HepG2 (cell line): Measurements from ENCODE around the gene ZG16B. TPM values are rescaled to one million over a fixed set of nuclear protein-coding genes. Genes with fewer than 3 reads are reported as not detected.

ENCODE experiments used
- ATAC-seq: fragments of 200-7000 bp; cut with Tn5 transposase; 3 replicates; pipeline ENCODE4 v1.9.1; 2020; ENCODE audit warnings: mild to moderate bottlenecking, moderate library complexity
- BruUV-seq: library from RNA; stranded (reverse); fragments of 400-500 nt; replicated peaks from 2 replicates; lab custom pipeline; 2021; lab: Mats Ljungman, UMichigan
- CTCF ChIA-PET: fragments of 300-600 bp; formaldehyde crosslinking; extraction: SDS; loops from one replicate; lab custom pipeline; 2021; ENCODE audit warnings: low total read pairs, inconsistent platforms, low intra/inter-chr PET ratio; lab: Yijun Ruan, JAX
- POLR2A ChIA-PET: fragments of 350-600 bp; sonication (Branson Sonifier 250); formaldehyde crosslinking; loops from one replicate; lab custom pipeline; 2020; ENCODE audit warnings: antibody characterized with exemption, inconsistent platforms; lab: Yijun Ruan, JAX
- DNase-seq: peaks from one replicate; pipeline ENCODE4 v3.0.0-alpha.2; 2015; ENCODE audit warnings: low spot score
- FAIRE-seq: peaks from 3 replicates; lab custom pipeline; 2011; peaks lifted over from hg19 to GRCh38; lab: Jason Lieb, UNC
- H2AFZ ChIP-seq: one replicate; pipeline ENCODE4 v1.6.1; 2011; ENCODE audit warnings: low read length, inconsistent platforms
- H3K27ac ChIP-seq: fragments of 300-600 bp; 3 replicates; pipeline ENCODE4 v1.8.0; 2011; ENCODE audit warnings: mixed run types, mild to moderate bottlenecking, mixed read lengths, low read length, inconsistent platforms; ENCODE audit not compliant: insufficient read depth; ENCODE audit errors: extremely low read length
- H3K27me3 ChIP-seq, 2 experiments: fragments of 200-600 bp in 1 of 2; 2 replicates in 1 of 2; 3 replicates in 1 of 2; pipeline versions ENCODE4 v1.6.0 to v1.8.0; 2011; ENCODE audit warnings: low read length in 2 of 2, mild to moderate bottlenecking in 2 of 2, moderate library complexity in 2 of 2, inconsistent platforms in 1 of 2; ENCODE audit not compliant: insufficient read depth in 2 of 2, control insufficient read depth in 1 of 2
- H3K36me3 ChIP-seq, 2 experiments: fragments of 200-600 bp in 1 of 2; replicated peaks in 1 of 2; 2 replicates in 1 of 2; 3 replicates in 1 of 2; pipeline versions ENCODE4 v1.5.1 to v1.8.0; 2011; ENCODE audit warnings: low read length in 2 of 2, inconsistent platforms in 1 of 2; ENCODE audit not compliant: insufficient read depth in 2 of 2, control insufficient read depth in 1 of 2
- H3K4me1 ChIP-seq: 2 replicates; pipeline ENCODE4 v1.5.1; 2012; ENCODE audit warnings: low read length, inconsistent platforms; ENCODE audit not compliant: insufficient read depth
- H3K4me2 ChIP-seq: 2 replicates; pipeline ENCODE4 v1.6.0; 2011; ENCODE audit warnings: low read depth, low read length, inconsistent platforms
- H3K4me3 ChIP-seq, 3 experiments: fragments of 200-600 bp in 1 of 3; sonication (generic), shearing (Covaris generic) in 1 of 3; replicated peaks in 1 of 3; 2 replicates each; pipeline ENCODE4 v1.5.1; 2011 to 2016; ENCODE audit warnings: low read length in 3 of 3, inconsistent platforms in 2 of 3, low read depth in 2 of 3, mild to moderate bottlenecking in 2 of 3, control low read depth in 1 of 3, mixed read lengths in 1 of 3; ENCODE audit not compliant: insufficient read depth in 1 of 3
- H3K79me2 ChIP-seq: one replicate; pipeline ENCODE4 v1.6.1; 2011; ENCODE audit warnings: low read length, inconsistent platforms; ENCODE audit not compliant: insufficient read depth
- H3K9ac ChIP-seq: 2 replicates; pipeline ENCODE4 v1.6.0; 2011; ENCODE audit warnings: mild to moderate bottlenecking, low read depth, low read length, inconsistent platforms; ENCODE audit not compliant: insufficient read depth
- H3K9me3 ChIP-seq: 2 replicates; pipeline ENCODE4 v1.5.1; 2012; ENCODE audit warnings: mild to moderate bottlenecking, low read length
- H4K20me1 ChIP-seq: 2 replicates; pipeline ENCODE4 v1.6.0; 2011; ENCODE audit warnings: inconsistent platforms, mild to moderate bottlenecking, low read length, moderate library complexity; ENCODE audit not compliant: insufficient read depth
- CHD2 ChIP-seq: IDR thresholded peaks from 2 replicates; pipeline ENCODE4 v1.6.1; 2011; ENCODE audit warnings: low read depth, low read length, improper control_type of control experiment
- CREM ChIP-seq, 2 experiments: sonication (generic) in 1 of 2; formaldehyde crosslinking in 1 of 2; IDR thresholded peaks; 2 replicates each; pipeline versions ENCODE4 v1.4.0 to v1.6.1; 2016 to 2020; ENCODE audit warnings: antibody characterized with exemption in 1 of 2, mild to moderate bottlenecking in 1 of 2, missing genetic modification reagents in 1 of 2
- FLYWCH1 ChIP-seq: sonication (generic); formaldehyde crosslinking; IDR thresholded peaks from 2 replicates; pipeline ENCODE4 v1.8.1; 2023; ENCODE audit warnings: mild to moderate bottlenecking, missing genetic modification reagents
- FOSL1 ChIP-seq: sonication (generic); formaldehyde crosslinking; IDR thresholded peaks from 2 replicates; pipeline ENCODE4 v1.9.0; 2021; ENCODE audit warnings: missing genetic modification reagents, borderline replicate concordance
- KMT2A ChIP-seq: sonication (generic); formaldehyde crosslinking; IDR thresholded peaks from 2 replicates; pipeline ENCODE4 v1.4.0; 2020; ENCODE audit warnings: missing genetic modification reagents
- NR2F6 ChIP-seq, 2 experiments: IDR thresholded peaks; 2 replicates each; pipeline ENCODE4 v1.6.1; 2016; ENCODE audit warnings: antibody characterized with exemption in 1 of 2, mild to moderate bottlenecking in 1 of 2
- SMAD9 ChIP-seq: sonication (generic); formaldehyde crosslinking; IDR thresholded peaks from 2 replicates; pipeline ENCODE4 v1.5.1; 2020; ENCODE audit warnings: mild to moderate bottlenecking, missing genetic modification reagents
- SOX6 ChIP-seq, 2 experiments: fragments of 450-650 bp in 1 of 2; sonication (generic) in 1 of 2; formaldehyde crosslinking in 1 of 2; IDR thresholded peaks; 2 replicates each; pipeline versions ENCODE4 v1.4.0 to v1.6.1; 2017 to 2020; ENCODE audit warnings: antibody characterized with exemption in 1 of 2, mild to moderate bottlenecking in 1 of 2, missing genetic modification reagents in 1 of 2
- SP1 ChIP-seq, 2 experiments: fragments of 450-650 bp in 1 of 2; sonication (generic) in 1 of 2; formaldehyde crosslinking in 1 of 2; IDR thresholded peaks; 2 replicates each; pipeline versions ENCODE4 v1.4.0 to v1.6.1; 2016 to 2020; ENCODE audit warnings: missing genetic modification reagents in 1 of 2
- TCF7 ChIP-seq: sonication (generic); IDR thresholded peaks from 2 replicates; pipeline ENCODE4 v1.6.1; 2016; ENCODE audit warnings: antibody characterized with exemption, low read depth
- TOPORS ChIP-seq: sonication (generic); formaldehyde crosslinking; IDR thresholded peaks from 2 replicates; pipeline ENCODE4 v1.8.0; 2023; ENCODE audit warnings: mild to moderate bottlenecking, missing genetic modification reagents
- ZNF101 ChIP-seq: sonication (generic); formaldehyde crosslinking; IDR thresholded peaks from 2 replicates; pipeline ENCODE4 v1.4.0; 2020; ENCODE audit warnings: mild to moderate bottlenecking, low read depth, missing genetic modification reagents, borderline replicate concordance
- ZNF713 ChIP-seq: sonication (generic); formaldehyde crosslinking; IDR thresholded peaks from 2 replicates; pipeline ENCODE4 v1.4.0; 2020; ENCODE audit warnings: mild to moderate bottlenecking, missing genetic modification reagents
- ZNF781 ChIP-seq: sonication (generic); formaldehyde crosslinking; IDR thresholded peaks from 2 replicates; pipeline ENCODE4 v1.5.1; 2020; ENCODE audit warnings: borderline replicate concordance, mild to moderate bottlenecking, missing genetic modification reagents; ENCODE audit errors: not compliant biosample characterization
- WGBS: methylation state at CpG from one replicate; pipeline ENCODE4 v1.1.6; 2017; ENCODE audit warnings: low lambda C conversion rate; 5-methylcytosine and 5-hydroxymethylcytosine counted together
- in situ Hi-C: cut with HindIII; loops from 2 replicates; pipeline ENCODE4 v1.10.0; 2017; ENCODE audit warnings: low pct_unique_long_range_greater_than_20kb; ENCODE audit not compliant: extremely low pct_ligation_motif_present
- intact Hi-C: fragments of 100-400 bp; cut with micrococcal nuclease; formaldehyde crosslinking; loops from one replicate; pipeline ENCODE4 v1.10.0; 2022; ENCODE audit not compliant: unreplicated experiment
- polyA plus RNA-seq, 8 experiments: library from polyadenylated mRNA; depleted of rRNA in 3 of 8; stranded (reverse) in 7 of 8; unstranded in 1 of 8; fragments of >200 nt; fragmentation: Illumina TruSeq in 4 of 8; extraction: Trizol in 4 of 8; gene quantifications; 2 replicates each; pipeline versions ENCODE4 v1.2.1 to v1.2.3, GENCODE V29; 2011 to 2016; ENCODE audit warnings: low read depth in 4 of 8, missing spikeins in 1 of 8, mixed read lengths in 1 of 8; ENCODE audit not compliant: insufficient read depth in 1 of 8
- total RNA-seq, 5 experiments: library from RNA; depleted of rRNA; stranded (reverse); fragments of >200 nt; fragmentation: Illumina TruSeq; extraction: Trizol; gene quantifications; 2 replicates each; pipeline ENCODE4 v1.2.3, GENCODE V29; 2016; ENCODE audit warnings: low read depth in 1 of 5
- TF ChIP-seq, protein P1 (sequence below): sonication (generic); formaldehyde crosslinking; IDR thresholded peaks from 2 replicates; pipeline ENCODE4 v1.5.1; 2020; ENCODE audit warnings: mild to moderate bottlenecking, missing genetic modification reagents
- TF ChIP-seq, protein P2 (sequence below): sonication (generic); formaldehyde crosslinking; IDR thresholded peaks from 2 replicates; pipeline ENCODE4 v1.5.0; 2020; ENCODE audit warnings: mild to moderate bottlenecking, missing genetic modification reagents, moderate library complexity
- TF ChIP-seq, protein P3 (sequence below): sonication (generic); formaldehyde crosslinking; IDR thresholded peaks from 2 replicates; pipeline ENCODE4 v1.8.0; 2022; ENCODE audit warnings: mild to moderate bottlenecking, missing genetic modification reagents; ENCODE audit not compliant: insufficient replicate concordance

The ZG16B gene
- total and polyA plus RNA-seq, 2 of the 13 experiments (the other 11 are each of a cell fraction or from before 2014, with no cell fraction given) = 1.5 to 11.3 TPM

DNA sequence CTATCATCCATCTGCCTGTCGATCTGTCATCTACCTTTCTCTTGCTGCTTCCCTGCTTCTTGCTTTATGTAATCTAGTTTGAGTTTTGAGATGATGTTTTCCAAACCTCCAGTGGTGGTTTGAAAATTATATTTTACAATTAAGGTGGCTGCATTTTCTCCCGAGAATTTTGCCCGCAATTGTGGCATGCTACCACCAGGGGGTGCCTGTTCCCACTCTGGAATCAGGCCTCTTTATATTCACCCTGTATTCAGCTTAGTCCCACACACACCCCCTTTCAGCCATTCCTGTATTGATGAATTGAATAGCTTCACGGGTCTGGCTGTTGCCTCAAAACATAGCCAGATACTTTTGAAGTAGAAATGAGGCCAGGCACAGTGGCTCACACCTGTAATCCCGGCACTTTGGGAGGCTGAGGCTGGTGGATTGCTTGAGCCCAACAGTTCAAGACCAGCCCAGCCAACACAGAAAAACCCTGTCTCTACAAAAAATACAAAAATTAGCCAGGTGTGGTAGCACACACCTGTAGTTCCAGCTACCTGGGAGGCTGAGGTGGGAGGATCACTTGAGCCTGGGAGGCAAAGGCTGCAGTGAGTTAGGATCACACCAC lies 24.7 kb downstream of the ZG16B start:
- DNase-seq (no peak), FAIRE-seq (peak; percentile 12), ATAC-seq (no peak)
- intact Hi-C loops (loop anchor here (1.0 to 2.0 kb wide), 2 partner anchors 13 to 16 kb away; no protein-coding TSS in a partner anchor), in situ Hi-C loops (no loop called here)
- Histone ChIP-seq H2AFZ (no peak overlapping the region), H3K27ac (no peak overlapping the region), H3K4me3 (no peak overlapping the region), H4K20me1 (no peaks in the 10 kb centered on the region), H3K4me1 (peaks cover 16% of the 10 kb centered on the region), H3K4me2 (no peak overlapping the region), H3K27me3 (peaks cover 2 to 7% of the 10 kb centered on the region in 2 experiments; a peak in 3 of 5 replicates), H3K36me3 (no peaks in the 10 kb centered on the region), H3K9me3 (peaks cover 6% of the 10 kb centered on the region; the same call in 1 of the 2 replicates), H3K9ac (no peak overlapping the region), H3K79me2 (no peaks in the 10 kb centered on the region)
- whole genome bisulfite sequencing = 0% methylated on average over 5 of the region's 5 CpGs
- ChIA-PET CTCF (interaction anchor here (1.3 to 4.2 kb wide), 3 partner anchors 14 to 72 kb away, joined by 9 to 30 read pairs (median 11); no protein-coding TSS in a partner anchor), POLR2A (interaction anchor here (1.9 kb wide), 1 partner anchor 14 kb away, joined by 15 read pairs; no protein-coding TSS in a partner anchor)
- no TSS peak for BruUV-seq
- no peak for TF ChIP-seq TCF7
- TF ChIP-seq SMAD9 (CRISPR knock-in tag) = no peak
- TF ChIP-seq SOX6 (IDR thresholded peaks at IDR 0.05) = no peak
- TF ChIP-seq SOX6 (CRISPR knock-in tag; IDR thresholded peaks at IDR 0.05) = no peak
- TF ChIP-seq FOSL1 (CRISPR knock-in tag) = no peak
- TF ChIP-seq SP1 (IDR thresholded peaks at IDR 0.05) = no peak
- TF ChIP-seq SP1 (CRISPR knock-in tag; IDR thresholded peaks at IDR 0.05) = no peak
- no peak for TF ChIP-seq ZNF781
- TF ChIP-seq ZNF101 = no peak
- TF ChIP-seq, protein P1, sequence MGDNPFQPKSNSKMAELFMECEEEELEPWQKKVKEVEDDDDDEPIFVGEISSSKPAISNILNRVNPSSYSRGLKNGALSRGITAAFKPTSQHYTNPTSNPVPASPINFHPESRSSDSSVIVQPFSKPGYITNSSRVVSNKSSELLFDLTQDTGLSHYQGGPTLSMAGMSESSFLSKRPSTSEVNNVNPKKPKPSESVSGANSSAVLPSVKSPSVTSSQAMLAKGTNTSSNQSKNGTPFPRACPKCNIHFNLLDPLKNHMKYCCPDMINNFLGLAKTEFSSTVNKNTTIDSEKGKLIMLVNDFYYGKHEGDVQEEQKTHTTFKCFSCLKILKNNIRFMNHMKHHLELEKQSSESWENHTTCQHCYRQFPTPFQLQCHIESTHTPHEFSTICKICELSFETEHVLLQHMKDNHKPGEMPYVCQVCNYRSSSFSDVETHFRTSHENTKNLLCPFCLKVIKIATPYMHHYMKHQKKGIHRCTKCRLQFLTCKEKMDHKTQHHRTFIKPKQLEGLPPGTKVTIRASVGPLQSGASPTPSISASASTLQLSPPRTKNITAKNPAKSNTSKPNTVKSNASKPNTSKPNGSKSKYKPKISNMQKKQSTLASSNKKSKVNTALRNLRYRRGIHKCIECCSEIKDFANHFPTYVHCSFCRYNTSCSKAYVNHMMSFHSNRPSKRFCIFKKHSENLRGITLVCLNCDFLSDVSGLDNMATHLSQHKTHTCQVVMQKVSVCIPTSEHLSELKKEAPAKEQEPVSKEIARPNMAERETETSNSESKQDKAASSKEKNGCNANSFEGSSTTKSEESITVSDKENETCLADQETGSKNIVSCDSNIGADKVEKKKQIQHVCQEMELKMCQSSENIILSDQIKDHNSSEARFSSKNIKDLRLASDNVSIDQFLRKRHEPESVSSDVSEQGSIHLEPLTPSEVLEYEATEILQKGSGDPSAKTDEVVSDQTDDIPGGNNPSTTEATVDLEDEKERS = no peak
- TF ChIP-seq KMT2A = no peak
- no peak for TF ChIP-seq ZNF713 (CRISPR knock-in tag)
- TF ChIP-seq TOPORS (CRISPR knock-in tag) = no peak
- TF ChIP-seq CREM (IDR thresholded peaks at IDR 0.05) = no peak
- TF ChIP-seq CREM (CRISPR knock-in tag; IDR thresholded peaks at IDR 0.05) = no peak
- TF ChIP-seq, protein P2, sequence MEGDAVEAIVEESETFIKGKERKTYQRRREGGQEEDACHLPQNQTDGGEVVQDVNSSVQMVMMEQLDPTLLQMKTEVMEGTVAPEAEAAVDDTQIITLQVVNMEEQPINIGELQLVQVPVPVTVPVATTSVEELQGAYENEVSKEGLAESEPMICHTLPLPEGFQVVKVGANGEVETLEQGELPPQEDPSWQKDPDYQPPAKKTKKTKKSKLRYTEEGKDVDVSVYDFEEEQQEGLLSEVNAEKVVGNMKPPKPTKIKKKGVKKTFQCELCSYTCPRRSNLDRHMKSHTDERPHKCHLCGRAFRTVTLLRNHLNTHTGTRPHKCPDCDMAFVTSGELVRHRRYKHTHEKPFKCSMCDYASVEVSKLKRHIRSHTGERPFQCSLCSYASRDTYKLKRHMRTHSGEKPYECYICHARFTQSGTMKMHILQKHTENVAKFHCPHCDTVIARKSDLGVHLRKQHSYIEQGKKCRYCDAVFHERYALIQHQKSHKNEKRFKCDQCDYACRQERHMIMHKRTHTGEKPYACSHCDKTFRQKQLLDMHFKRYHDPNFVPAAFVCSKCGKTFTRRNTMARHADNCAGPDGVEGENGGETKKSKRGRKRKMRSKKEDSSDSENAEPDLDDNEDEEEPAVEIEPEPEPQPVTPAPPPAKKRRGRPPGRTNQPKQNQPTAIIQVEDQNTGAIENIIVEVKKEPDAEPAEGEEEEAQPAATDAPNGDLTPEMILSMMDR (CRISPR knock-in tag) = peak; percentile 64
- TF ChIP-seq CHD2 = no peak
- TF ChIP-seq, protein P3, sequence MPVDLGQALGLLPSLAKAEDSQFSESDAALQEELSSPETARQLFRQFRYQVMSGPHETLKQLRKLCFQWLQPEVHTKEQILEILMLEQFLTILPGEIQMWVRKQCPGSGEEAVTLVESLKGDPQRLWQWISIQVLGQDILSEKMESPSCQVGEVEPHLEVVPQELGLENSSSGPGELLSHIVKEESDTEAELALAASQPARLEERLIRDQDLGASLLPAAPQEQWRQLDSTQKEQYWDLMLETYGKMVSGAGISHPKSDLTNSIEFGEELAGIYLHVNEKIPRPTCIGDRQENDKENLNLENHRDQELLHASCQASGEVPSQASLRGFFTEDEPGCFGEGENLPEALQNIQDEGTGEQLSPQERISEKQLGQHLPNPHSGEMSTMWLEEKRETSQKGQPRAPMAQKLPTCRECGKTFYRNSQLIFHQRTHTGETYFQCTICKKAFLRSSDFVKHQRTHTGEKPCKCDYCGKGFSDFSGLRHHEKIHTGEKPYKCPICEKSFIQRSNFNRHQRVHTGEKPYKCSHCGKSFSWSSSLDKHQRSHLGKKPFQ (CRISPR knock-in tag) = no peak
- TF ChIP-seq NR2F6 (IDR thresholded peaks at IDR 0.05) = no peak
- no peak for TF ChIP-seq NR2F6 (CRISPR knock-in tag; IDR thresholded peaks at IDR 0.05)
- TF ChIP-seq FLYWCH1 (CRISPR knock-in tag) = no peak
